Measurements from ENCODE around the gene CEP131.
"Not testable (repeated sequence)": the region's sequence is repeated elsewhere in the genome, so short reads cannot be mapped to it uniquely, and the experiment has no call there.

The CEP131 gene

GRCh38 chr17:81164371-81165245, 58.2 kb downstream of the CEP131 start:
- DNase-seq (ENCODE audit: low read depth): no peak

GRCh38 chr17:81163703-81164370, 58.9 kb downstream of the CEP131 start:
- DNase-seq (ENCODE audit: low read depth): no peak

DNA sequence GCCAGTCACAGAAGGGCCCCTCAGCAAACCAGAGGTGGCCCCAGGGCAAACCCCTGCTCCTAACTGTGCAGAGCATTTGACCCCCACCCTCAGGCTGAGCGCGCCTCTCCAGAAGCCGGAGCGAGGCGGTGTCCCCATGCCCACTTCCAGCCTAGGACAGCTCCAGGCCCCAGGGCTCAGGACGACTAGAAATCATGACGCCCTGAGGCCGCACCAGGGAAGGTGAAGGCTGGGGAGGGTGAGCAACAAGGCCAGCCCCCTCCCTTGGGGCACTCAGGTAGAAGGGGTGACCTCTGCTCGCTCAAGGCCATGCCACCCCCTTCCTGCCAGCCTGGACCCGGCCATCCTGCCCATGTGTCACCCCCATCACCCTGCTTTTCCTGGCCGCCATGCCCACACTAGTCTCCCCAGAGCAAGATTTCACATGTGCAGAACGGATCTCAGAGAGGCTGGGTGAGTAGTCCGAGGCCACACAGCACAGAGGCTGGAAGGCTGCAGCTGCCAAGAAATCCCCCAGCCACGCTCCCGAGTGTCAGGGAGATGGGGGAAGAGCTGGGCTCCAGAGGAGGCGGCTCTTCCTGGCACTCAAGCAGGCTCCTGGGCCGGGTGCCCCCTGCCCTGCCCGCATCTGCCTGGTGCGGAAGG, 59.6 kb downstream of the CEP131 start:
- no peak for DNase-seq (ENCODE audit: low read depth)

DNA sequence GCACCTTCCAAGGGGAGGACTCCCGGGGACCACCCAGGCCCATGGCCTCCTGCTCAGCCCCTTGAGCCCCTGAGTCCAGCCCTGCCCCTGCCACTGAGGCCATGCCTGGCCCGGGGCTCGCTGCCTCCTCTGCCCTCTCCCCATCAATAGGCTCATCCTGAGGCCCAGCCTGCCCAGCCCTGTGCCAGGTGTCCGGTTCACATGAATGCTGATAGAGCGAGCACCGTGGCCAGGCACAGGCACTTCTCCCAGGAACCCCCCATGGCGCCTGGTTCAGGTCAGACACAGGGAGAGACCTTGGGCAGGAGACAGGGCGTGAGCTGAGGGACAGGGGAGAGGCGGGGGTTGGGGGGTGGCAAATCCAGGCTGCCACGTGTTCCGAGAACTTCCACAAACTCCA, 60.3 kb downstream of the CEP131 start:
- no peak for DNase-seq (ENCODE audit: low read depth)

- no peak for DNase-seq (ENCODE audit: low read depth)
These were observed 60.8 kb downstream of the CEP131 start for GRCh38 chr17:81161972-81162371.

DNA sequence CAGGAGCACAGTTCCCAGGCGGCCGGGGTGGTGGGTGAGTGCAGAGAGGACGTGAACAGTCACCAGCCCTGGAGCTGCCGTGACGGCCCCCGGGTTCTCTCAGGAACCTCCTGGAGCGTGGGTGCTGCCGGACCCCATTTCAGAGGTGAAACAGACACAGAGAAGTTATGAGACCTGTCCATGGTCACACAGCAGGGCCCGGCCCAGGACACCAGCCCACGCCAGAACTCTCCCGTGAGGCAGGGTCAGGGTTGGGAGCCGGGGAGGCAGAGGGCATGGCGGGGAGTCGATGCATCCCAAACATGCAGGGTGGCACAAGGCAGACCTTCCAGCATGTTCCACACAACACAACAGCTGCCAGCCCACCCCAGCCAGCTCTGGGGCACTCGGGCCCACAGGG, 61.2 kb downstream of the CEP131 start:
- no peak for DNase-seq (ENCODE audit: low read depth)

DNA sequence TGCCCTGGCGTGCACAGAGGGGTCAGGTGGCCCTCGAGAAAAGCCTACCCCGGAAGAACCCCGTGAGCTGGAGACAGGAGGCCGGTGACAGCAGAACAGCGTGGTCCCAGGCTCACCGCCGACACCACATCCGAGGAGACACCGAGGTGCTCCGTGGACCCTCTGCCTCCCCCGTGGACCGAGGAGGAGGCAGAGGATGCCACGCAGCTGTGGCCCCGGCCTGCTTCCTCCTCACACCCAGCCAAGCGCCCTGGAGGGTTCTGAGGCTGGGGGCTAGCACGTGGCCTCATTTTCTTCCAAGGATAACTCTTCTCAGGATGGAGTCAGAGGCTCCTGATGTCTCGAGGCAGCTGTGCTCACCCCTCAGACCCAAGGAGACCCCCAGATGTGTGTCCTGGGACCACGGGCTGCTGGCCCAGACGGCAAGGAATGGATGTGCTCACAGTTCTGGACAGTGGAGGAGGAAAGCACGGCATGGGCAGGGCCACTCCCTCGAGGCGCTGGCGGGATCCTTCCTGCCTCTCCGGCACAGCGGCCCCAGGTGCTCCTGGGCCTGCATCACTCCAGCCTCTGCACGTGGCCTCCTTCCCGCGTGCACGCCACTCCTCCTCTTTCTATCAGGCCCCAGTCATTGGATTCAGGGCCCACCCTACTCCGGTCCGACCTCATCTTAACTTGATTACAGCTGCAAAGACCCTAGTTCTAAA, 61.9 kb downstream of the CEP131 start:
- DNase-seq (ENCODE audit: low read depth): no peak

GRCh38 chr17:81160306-81160705, 62.5 kb downstream of the CEP131 start:
- DNase-seq (ENCODE audit: low read depth): no peak

DNA sequence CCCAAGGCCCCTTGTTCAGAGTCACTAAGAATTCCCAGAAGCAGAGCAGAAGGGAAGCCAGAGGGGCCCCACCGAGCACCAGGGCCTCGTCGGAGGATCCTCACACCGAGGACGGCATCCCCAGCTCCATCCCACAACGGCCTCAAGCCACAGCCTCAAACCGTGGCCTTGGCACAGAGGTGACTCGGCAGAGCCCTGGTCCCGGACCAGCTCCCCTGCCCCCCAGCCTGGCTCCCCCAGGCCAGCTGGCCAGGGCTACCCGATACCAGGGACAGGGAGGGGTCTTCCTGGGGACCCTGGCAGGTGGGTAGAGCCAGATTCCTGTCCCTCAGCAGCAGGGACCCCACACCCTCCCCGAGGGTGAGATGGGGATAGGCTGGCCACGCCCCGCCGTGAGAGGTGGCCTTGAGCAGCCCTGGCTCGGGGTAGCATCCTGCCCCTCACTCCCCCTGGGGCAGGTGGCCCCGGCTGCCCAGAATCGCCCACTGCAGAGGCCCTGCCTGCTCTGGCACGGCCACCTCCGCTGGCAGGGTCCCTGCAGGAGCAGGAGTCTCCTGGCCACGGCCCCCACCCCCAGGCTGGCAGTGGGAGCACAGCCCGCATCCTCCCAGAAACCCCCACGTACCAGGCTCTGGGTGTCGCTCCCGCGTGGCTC, 63.0 kb downstream of the CEP131 start:
- no peak for DNase-seq (ENCODE audit: low read depth)

GRCh38 chr17:81158688-81159590, 63.8 kb downstream of the CEP131 start:
- no peak for DNase-seq (ENCODE audit: low read depth)

- no peak for DNase-seq (ENCODE audit: low read depth)
These were observed 64.7 kb downstream of the CEP131 start for GRCh38 chr17:81157848-81158687.

- no peak for DNase-seq (ENCODE audit: low read depth)
These were observed 65.6 kb downstream of the CEP131 start for GRCh38 chr17:81156866-81157805.

DNA sequence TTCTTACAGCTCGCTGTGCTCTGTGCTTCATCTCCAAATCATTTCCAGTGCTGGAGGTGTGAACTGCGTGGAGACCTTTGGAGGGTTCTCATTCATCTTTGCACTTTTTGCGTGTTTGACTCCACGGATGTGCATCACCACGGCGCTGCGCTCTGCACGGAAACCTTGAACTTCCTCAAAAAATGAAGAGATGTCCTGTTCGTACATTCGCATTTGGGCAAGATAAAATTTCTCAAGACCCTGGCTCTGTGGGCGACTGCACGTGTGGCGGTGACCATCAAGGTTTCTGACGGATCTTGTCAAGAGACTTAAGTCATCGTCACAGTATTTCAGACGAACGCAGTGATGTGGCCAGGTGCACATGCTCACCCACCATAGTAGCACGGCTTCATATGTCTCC, 67.8 kb downstream of the CEP131 start:
- DNase-seq (ENCODE audit: low read depth): no peak

DNA sequence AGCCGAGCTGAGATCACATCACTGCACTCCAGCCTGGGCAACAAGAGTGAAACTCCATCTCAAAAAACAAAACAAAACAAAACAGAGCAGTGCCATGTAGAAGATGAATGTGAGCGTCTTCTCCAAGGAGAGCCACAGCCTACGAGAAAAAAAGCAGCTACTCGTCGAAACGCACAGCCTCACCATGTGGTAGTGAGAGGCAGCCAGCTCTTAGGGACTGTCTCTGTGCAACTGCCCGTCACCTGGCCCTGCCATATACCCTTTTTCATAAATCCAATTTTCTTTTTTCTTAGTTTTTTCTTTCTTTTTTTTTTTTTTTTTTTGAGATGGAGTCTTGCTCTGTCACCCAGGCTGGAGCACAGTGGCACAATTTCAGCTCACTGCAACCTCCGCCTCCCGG, 68.7 kb downstream of the CEP131 start:
- not testable (repeated sequence) for DNase-seq (ENCODE audit: low read depth)

DNA sequence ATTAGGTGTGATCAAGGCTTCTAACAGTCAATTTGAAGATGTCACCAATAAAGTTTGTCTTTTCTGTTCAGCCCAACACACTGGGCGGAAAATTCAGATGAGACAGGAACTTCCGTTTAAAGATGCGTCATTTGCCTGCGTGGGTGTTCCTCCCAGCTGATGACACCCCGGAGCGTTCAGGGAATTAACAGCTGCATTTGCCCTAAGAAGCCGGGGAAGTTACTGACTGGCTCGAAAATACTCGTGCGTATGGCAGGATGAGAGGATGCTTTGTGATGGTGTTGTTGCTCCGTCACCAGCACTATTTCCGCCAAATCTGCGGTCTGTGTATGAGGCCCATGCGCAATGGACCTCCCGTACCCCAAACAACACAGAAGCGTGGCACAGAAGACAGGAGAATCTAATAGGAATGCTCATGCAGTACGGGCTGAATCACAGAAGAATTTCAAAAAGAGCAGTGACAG, 69.4 kb downstream of the CEP131 start:
- no peak for DNase-seq (ENCODE audit: low read depth)

DNA sequence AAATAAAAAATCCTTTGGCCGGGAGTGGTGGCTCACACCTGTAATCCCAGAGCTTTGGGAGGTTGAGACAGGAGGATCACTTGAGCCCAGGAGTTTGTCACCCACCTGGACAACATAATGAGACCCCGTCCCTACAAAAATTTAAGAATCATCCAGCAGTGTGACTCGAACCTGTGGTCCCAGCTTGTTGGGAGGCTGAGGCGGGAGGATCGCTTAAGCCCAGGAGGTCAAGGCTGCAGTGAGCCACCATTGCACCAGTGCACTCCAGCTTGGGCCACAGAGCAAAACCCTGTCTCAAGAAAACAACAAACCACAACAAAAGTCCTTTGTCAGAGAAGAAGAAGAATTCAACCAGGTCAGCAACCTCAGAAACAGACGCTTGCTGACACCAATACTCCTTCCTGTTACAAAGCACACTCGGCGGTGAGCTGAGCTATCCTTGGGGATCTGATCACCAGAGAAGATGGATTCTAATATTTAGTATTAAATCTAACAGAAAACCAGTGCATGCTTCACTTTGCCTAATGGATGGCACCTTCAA, 70.4 kb downstream of the CEP131 start:
- DNase-seq (ENCODE audit: low read depth): no peak

DNA sequence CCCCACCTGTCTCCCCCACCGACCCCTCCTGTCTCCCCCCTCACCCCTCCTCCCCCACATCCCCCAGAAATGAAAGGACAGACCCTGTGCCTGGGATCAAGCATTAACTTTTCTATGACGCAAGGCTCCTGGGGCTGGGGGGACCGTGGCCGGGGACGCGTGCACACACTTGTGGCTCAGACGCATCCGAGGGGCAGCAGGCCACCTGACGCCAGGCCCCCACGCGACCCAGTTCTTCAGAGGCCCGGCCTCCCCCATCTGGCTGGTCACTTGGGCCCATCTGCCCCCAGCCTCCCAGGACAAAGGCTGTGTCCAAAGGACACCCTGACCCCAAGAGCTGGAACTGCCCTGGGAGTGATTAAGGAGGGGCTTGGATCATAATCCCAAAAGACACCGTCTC, 71.5 kb downstream of the CEP131 start:
- DNase-seq (ENCODE audit: low read depth): no peak

DNA sequence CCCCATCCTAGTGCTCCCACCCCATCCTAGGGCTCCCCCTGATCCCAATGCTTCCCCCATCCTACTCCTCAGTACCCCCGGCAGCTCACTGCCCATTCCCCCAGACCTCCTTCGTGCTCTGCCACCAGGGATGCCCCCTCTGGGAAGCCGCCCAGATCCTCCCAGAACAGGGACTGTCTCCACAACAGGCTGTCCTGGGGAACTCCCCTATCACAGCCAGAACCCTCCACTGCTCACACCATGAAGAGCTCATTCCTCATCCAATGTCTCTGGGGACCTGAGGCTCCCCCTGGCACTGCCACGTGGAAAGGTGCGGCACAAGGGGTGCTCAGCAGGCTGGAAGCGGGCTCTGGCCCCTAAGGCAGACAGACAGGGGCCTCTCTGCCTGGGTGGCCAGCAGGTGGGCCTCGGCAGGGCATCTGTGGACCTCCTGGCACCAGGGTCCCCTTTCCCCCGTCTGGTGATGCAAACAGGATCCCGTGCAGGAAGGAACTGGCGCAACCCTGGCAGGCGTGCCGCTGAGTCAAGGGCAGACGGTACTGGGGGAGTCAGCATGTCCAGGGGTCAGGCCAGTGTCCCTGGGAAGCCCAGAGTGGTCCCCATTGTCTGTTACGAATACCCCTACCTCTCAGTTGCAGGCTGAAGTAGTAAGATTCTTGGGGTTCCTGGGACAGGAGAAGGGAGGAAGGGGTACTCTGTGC, 72.2 kb downstream of the CEP131 start:
- DNase-seq (ENCODE audit: low read depth): no peak
